SK-N-MC (cell line): ENCODE measurements around the gene HMCN1.

Experiments used
- EZH2 ChIP-seq: fragments of 200-600 bp; sonication (generic); IDR thresholded peaks from one replicate; pipeline ENCODE4 v1.6.1; 2017; ENCODE audit warnings: antibody characterized with exemption
- POLR2AphosphoS5 ChIP-seq: IDR thresholded peaks from 2 replicates; pipeline ENCODE4 v1.6.1; 2012; ENCODE audit warnings: mild to moderate bottlenecking, low read depth, low read length, borderline replicate concordance

DNA sequence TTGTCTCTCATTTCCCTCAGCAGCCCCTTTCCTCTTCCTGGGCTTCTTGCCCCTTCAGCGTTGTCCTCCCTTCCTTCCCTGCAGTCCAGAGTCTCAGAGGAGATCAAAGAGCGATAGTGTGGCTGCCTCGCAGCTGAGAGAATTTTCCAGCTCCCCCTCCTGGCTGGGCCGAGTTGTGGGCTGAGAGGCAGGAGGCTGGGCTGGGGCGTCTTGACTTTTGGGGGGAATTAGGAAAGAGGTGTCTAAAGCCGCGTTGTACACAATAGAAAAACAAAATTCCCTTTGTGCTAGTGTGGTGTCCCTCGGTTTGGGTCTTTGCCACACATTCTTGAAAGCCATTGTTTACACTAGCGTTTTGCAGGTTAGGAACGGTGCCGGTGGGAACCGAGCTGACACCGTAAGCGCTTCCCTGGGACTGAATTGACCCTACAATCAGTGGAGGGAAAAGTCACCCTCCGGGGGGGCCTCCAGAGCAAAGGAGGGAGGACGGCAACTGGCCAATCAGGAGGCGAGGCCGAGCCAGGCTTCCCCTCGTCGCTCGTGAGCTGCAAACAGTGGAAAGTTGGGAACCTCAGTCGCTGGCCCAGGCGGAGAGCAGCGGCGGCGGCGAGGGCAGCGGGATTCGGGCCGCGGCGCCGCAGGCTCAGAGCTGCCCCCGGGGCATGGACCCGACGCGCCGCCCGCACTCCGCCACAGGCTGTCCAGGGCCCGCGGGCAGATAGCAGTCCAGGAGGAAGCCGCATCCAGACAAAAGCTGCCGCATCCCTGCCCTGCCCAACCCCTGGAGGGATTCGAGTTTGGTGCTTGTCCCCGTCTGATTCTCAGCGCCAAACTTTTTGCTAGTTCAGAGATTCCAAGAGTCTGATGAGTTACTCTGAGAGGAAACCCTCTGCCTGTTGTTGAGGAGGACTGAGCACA, at the start of gene HMCN1:
- TF ChIP-seq EZH2 (no peak), POLR2AphosphoS5 (peak; percentile 84)
